GM12878 (cell line): ENCODE data around the gene BPIFA1. TPM values are rescaled to one million over a fixed set of nuclear protein-coding genes. Genes with fewer than 3 reads are reported as not detected.

ENCODE experiments used
- ATAC-seq: fragments of 200-7000 bp; cut with Tn5 transposase; 3 replicates; pipeline ENCODE4 v1.9.1; 2020; ENCODE audit warnings: mild to moderate bottlenecking, moderate library complexity
- BruUV-seq: library from RNA; stranded (reverse); fragments of 400-500 nt; replicated peaks from 2 replicates; lab custom pipeline; 2021; lab: Mats Ljungman, UMichigan
- CTCF ChIA-PET: fragments of 300-600 bp; sonication (Branson Sonifier 250); formaldehyde crosslinking; extraction: SDS; loops from one replicate; lab custom pipeline; 2021; ENCODE audit warnings: inconsistent platforms; lab: Yijun Ruan, JAX
- POLR2A ChIA-PET: fragments of 350-600 bp; formaldehyde crosslinking; extraction: SDS; loops from one replicate; lab custom pipeline; 2021; ENCODE audit warnings: inconsistent platforms; lab: Charles Lee
- RAD21 ChIA-PET: fragments of 300-600 bp; sonication (Branson Sonifier 250); formaldehyde crosslinking; loops from one replicate; lab custom pipeline; 2023; ENCODE audit warnings: antibody characterized with exemption; ENCODE audit not compliant: unreplicated experiment; lab: Charles Lee
- SMC1A ChIA-PET: fragments of 300-600 bp; sonication (Branson Sonifier 250); formaldehyde crosslinking; loops from one replicate; lab custom pipeline; 2023; ENCODE audit not compliant: unreplicated experiment, uncharacterized antibody; lab: Charles Lee
- DNase-seq: peaks from one replicate; pipeline ENCODE4 v3.0.0-alpha.2; 2011; ENCODE audit warnings: low read depth, low spot score
- FAIRE-seq: peaks from 3 replicates; lab custom pipeline; 2011; peaks lifted over from hg19 to GRCh38; lab: Jason Lieb, UNC
- H2AFZ ChIP-seq: 2 replicates; pipeline ENCODE4 v1.6.0; 2011; ENCODE audit warnings: low read depth, low read length, control low read depth; ENCODE audit not compliant: control insufficient read depth
- H3K27ac ChIP-seq: 2 replicates; pipeline ENCODE4 v1.5.1; 2011; ENCODE audit warnings: control low read depth; ENCODE audit not compliant: control insufficient read depth, insufficient read depth
- H3K27me3 ChIP-seq, 2 experiments: replicated peaks in 1 of 2; 2 replicates each; pipeline versions ENCODE4 v1.6.0 to v1.6.1; 2011; ENCODE audit warnings: low read length in 1 of 2; ENCODE audit not compliant: control insufficient read depth in 2 of 2, insufficient read depth in 2 of 2
- H3K36me3 ChIP-seq, 2 experiments: 2 replicates each; pipeline ENCODE4 v1.5.1; 2011; ENCODE audit warnings: low read length in 1 of 2; ENCODE audit not compliant: control insufficient read depth in 2 of 2, insufficient read depth in 2 of 2
- H3K4me1 ChIP-seq: 2 replicates; pipeline ENCODE4 v1.6.1; 2011; ENCODE audit warnings: mild to moderate bottlenecking, low read length, moderate library complexity, mixed read lengths; ENCODE audit not compliant: control insufficient read depth, insufficient read depth
- H3K4me2 ChIP-seq: 2 replicates; pipeline ENCODE4 v1.6.0; 2011; ENCODE audit warnings: control low read depth; ENCODE audit not compliant: control insufficient read depth, insufficient read depth
- H3K4me3 ChIP-seq: fragments of 200-600 bp; sonication (generic); 2 replicates; pipeline ENCODE4 v1.5.1; 2016
- H3K79me2 ChIP-seq: 2 replicates; pipeline ENCODE4 v1.6.0; 2011; ENCODE audit warnings: low read length; ENCODE audit not compliant: control insufficient read depth, insufficient read depth
- H3K9ac ChIP-seq: 2 replicates; pipeline ENCODE4 v1.8.0; 2011; ENCODE audit warnings: low read length, control low read depth, mixed read lengths; ENCODE audit not compliant: control insufficient read depth, insufficient read depth
- H3K9me3 ChIP-seq: replicated peaks from 3 replicates; pipeline ENCODE4 v1.5.1; 2011; ENCODE audit warnings: mild to moderate bottlenecking, low read length; ENCODE audit not compliant: control insufficient read depth, insufficient read depth
- H4K20me1 ChIP-seq: 2 replicates; pipeline ENCODE4 v1.6.0; 2011; ENCODE audit not compliant: control insufficient read depth, insufficient read depth
- CUX1 ChIP-seq: IDR thresholded peaks from 2 replicates; pipeline ENCODE4 v1.6.1; 2012; ENCODE audit warnings: improper control_type of control experiment, low read depth, low read length; ENCODE audit not compliant: insufficient replicate concordance
- HDGF ChIP-seq: fragments of 450-650 bp; IDR thresholded peaks from 2 replicates; pipeline ENCODE4 v1.6.1; 2016; ENCODE audit warnings: antibody characterized with exemption
- KDM1A ChIP-seq: fragments of 200-600 bp; sonication (generic); IDR thresholded peaks from 2 replicates; pipeline ENCODE4 v1.6.1; 2016; ENCODE audit warnings: borderline replicate concordance
- NFIC ChIP-seq: IDR thresholded peaks from 2 replicates; pipeline ENCODE4 v1.6.1; 2012; ENCODE audit warnings: low read depth, mild to moderate bottlenecking, inconsistent platforms, low read length, moderate library complexity
- NFYB ChIP-seq: IDR thresholded peaks from 2 replicates; pipeline ENCODE4 v1.6.1; 2011; ENCODE audit warnings: low read depth, mild to moderate bottlenecking, low read length, improper control_type of control experiment, moderate library complexity; ENCODE audit not compliant: insufficient read depth
- TCF3 ChIP-seq: IDR thresholded peaks from 2 replicates; pipeline ENCODE4 v1.6.1; 2012; ENCODE audit warnings: low read depth, mild to moderate bottlenecking, low read length, borderline replicate concordance; ENCODE audit not compliant: insufficient read depth
- YY1 ChIP-seq: IDR thresholded peaks from 2 replicates; pipeline ENCODE4 v1.6.1; 2011; ENCODE audit warnings: low read depth, mild to moderate bottlenecking, low read length
- ZBTB40 ChIP-seq: fragments of 450-650 bp; IDR thresholded peaks from 2 replicates; pipeline ENCODE4 v1.6.1; 2016; ENCODE audit warnings: mild to moderate bottlenecking, moderate library complexity, borderline replicate concordance
- WGBS: methylation state at CpG from one replicate; pipeline ENCODE4 v1.1.6; 2016; ENCODE audit warnings: low lambda C conversion rate; ENCODE audit not compliant: insufficient replicate concordance, insufficient coverage; ENCODE audit errors: missing lambda C conversion rate; 5-methylcytosine and 5-hydroxymethylcytosine counted together
- in situ Hi-C: fragments of 300-500 bp; cut with MboI; formaldehyde crosslinking; loops from 9 replicates; pipeline ENCODE4 v1.14.3; 2018; ENCODE audit warnings: mixed read lengths
- intact Hi-C: fragments of 100-400 bp; cut with micrococcal nuclease; formaldehyde crosslinking; loops from one replicate; pipeline ENCODE4 v1.14.2; 2022; ENCODE audit not compliant: unreplicated experiment
- polyA plus RNA-seq, 11 experiments: library from polyadenylated mRNA; depleted of rRNA in 4 of 11; unstranded in 6 of 11; stranded (reverse) in 5 of 11; fragments of >200 nt; fragmentation: Nextera tagmentation in 4 of 11; fragmentation: Illumina TruSeq in 1 of 11; extraction: Ambion mirVana in 4 of 11; extraction: Trizol in 1 of 11; gene quantifications; 1 replicate in 1 of 11; 2 replicates in 10 of 11; pipeline versions ENCODE4 v1.2.1 to v1.2.3, GENCODE V29; 2011 to 2016; ENCODE audit warnings: inconsistent platforms in 2 of 11, missing spikeins in 2 of 11, low read depth in 1 of 11
- total RNA-seq, 4 experiments: library from RNA; depleted of rRNA in 3 of 4; stranded (reverse); fragments of >200 nt in 3 of 4; fragmentation: Illumina TruSeq in 1 of 4; extraction: Trizol in 1 of 4; gene quantifications; 2 replicates each; pipeline versions ENCODE4 v1.2.1 to v1.2.3, GENCODE V29; 2013 to 2021

The BPIFA1 gene
- total and polyA plus RNA-seq, 10 of the 15 experiments (the other 5 are each of a cell fraction or from before 2014, with no cell fraction given), result not detected

GRCh38 chr20:33272155-33272873, 36.5 kb downstream of the BPIFA1 start:
- Histone ChIP-seq H3K4me3 (no peak overlapping the region), H3K9ac (no peak overlapping the region), H3K27me3 (peaks cover 4 to 8% of the 10 kb centered on the region in 2 experiments; a peak in 3 of 4 replicates), H3K36me3 (no peaks in the 10 kb centered on the region; a peak in 1 of 4 replicates), H3K27ac (no peak overlapping the region), H2AFZ (no peak overlapping the region), H3K9me3 (no peaks in the 10 kb centered on the region), H4K20me1 (no peaks in the 10 kb centered on the region), H3K4me1 (no peaks in the 10 kb centered on the region), H3K4me2 (no peak overlapping the region), H3K79me2 (no peaks in the 10 kb centered on the region)
- FAIRE-seq (no peak), DNase-seq (no peak), ATAC-seq (no peak)
- intact Hi-C loops (no loop called here), in situ Hi-C loops (no loop called here)
- 45% methylated on average over 10 of the region's 10 CpGs for WGBS
- POLR2A ChIA-PET, result no interaction called here
- CTCF ChIA-PET, result no interaction called here
- RAD21 ChIA-PET, result no interaction called here
- TF ChIP-seq TCF3 (no peak), YY1 (no peak), ZBTB40 (no peak), HDGF (no peak), KDM1A (no peak), NFYB (no peak), NFIC (no peak), CUX1 (no peak)
- SMC1A ChIA-PET, result no interaction called here
- BruUV-seq, result no TSS peak
